PFSK-1 (cell line): Measurements from ENCODE around the gene NELFCD.

Source experiments
- FOXP2 ChIP-seq: optimal IDR thresholded peaks from 2 replicates; pipeline ENCODE3; 2011; ENCODE audit warnings: borderline replicate concordance, control low read depth, inconsistent platforms; ENCODE audit not compliant: insufficient read depth; ENCODE audit errors: extremely low read length, extremely low read depth
- POLR2AphosphoS5 ChIP-seq: IDR thresholded peaks from 2 replicates; pipeline ENCODE4 v1.6.1; 2012; ENCODE audit warnings: low read depth, mild to moderate bottlenecking, control low read depth, low read length, moderate library complexity
- SIN3A ChIP-seq: IDR thresholded peaks from 2 replicates; pipeline ENCODE4 v1.6.1; 2012; ENCODE audit warnings: mild to moderate bottlenecking, low read length, moderate library complexity, borderline replicate concordance; ENCODE audit not compliant: insufficient read depth
- TAF1 ChIP-seq: IDR thresholded peaks from 2 replicates; pipeline ENCODE4 v1.6.1; 2012; ENCODE audit warnings: low read length, control low read depth, borderline replicate concordance; ENCODE audit not compliant: insufficient read depth
- TF ChIP-seq, protein P1 (sequence below), 2 experiments: IDR thresholded peaks; 2 replicates each; pipeline versions ENCODE4 v1.6.1 to v1.8.0; 2011 to 2012; ENCODE audit warnings: low read depth in 2 of 2, low read length in 2 of 2, control low read depth in 1 of 2, inconsistent platforms in 1 of 2, mild to moderate bottlenecking in 1 of 2, moderate library complexity in 1 of 2; ENCODE audit not compliant: insufficient read depth in 1 of 2

DNA sequence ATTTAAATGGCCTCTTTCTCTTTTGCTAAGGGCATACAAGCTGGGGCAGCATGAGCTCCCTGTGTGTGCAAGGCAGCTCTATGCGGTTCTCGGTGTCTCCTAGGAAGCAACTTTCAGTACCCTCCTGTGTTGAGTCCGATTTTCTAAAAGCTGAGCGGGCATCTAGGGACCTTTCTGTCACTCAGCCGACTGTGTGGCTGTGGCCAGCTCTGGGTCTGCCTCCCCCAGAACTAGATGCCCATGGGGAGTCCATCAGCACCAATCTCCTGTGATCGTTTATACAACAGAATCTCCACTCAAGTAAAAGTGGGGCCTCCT lies 7.5 kb downstream of the NELFCD start:
- TF ChIP-seq, protein P1, sequence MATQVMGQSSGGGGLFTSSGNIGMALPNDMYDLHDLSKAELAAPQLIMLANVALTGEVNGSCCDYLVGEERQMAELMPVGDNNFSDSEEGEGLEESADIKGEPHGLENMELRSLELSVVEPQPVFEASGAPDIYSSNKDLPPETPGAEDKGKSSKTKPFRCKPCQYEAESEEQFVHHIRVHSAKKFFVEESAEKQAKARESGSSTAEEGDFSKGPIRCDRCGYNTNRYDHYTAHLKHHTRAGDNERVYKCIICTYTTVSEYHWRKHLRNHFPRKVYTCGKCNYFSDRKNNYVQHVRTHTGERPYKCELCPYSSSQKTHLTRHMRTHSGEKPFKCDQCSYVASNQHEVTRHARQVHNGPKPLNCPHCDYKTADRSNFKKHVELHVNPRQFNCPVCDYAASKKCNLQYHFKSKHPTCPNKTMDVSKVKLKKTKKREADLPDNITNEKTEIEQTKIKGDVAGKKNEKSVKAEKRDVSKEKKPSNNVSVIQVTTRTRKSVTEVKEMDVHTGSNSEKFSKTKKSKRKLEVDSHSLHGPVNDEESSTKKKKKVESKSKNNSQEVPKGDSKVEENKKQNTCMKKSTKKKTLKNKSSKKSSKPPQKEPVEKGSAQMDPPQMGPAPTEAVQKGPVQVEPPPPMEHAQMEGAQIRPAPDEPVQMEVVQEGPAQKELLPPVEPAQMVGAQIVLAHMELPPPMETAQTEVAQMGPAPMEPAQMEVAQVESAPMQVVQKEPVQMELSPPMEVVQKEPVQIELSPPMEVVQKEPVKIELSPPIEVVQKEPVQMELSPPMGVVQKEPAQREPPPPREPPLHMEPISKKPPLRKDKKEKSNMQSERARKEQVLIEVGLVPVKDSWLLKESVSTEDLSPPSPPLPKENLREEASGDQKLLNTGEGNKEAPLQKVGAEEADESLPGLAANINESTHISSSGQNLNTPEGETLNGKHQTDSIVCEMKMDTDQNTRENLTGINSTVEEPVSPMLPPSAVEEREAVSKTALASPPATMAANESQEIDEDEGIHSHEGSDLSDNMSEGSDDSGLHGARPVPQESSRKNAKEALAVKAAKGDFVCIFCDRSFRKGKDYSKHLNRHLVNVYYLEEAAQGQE (IDR thresholded peaks at IDR 0.05; ENCODE audit: insufficient read depth in 1 of 2, low read depth in 2 of 2, low read length in 2 of 2) = no peak
- TF ChIP-seq TAF1 (no peak), POLR2AphosphoS5 (no peak), FOXP2 (no peak), SIN3A (no peak)
